NCI-H748 treated with DMSO at 0.1 percent for 48 hours (cell line): ENCODE data around the gene IGHMBP2.

ENCODE experiments used
- DNase-seq: peaks from one replicate; lab custom pipeline; 2025; lab: John Stamatoyannopoulos, UW

The IGHMBP2 gene

GRCh38 chr11:68940651-68941323 is 37.1 kb downstream of the IGHMBP2 start:
- DNase-seq: no peak

GRCh38 chr11:68941324-68942094 is 37.8 kb downstream of the IGHMBP2 start:
- no peak for DNase-seq

GRCh38 chr11:68942095-68942620 is 38.5 kb downstream of the IGHMBP2 start:
- no peak for DNase-seq

- DNase-seq: no peak
Observed at GRCh38 chr11:68942751-68943271, 39.1 kb downstream of the IGHMBP2 start.

GRCh38 chr11:68946416-68947090 is 42.9 kb downstream of the IGHMBP2 start:
- no peak for DNase-seq

GRCh38 chr11:68947151-68947550 is 43.5 kb downstream of the IGHMBP2 start:
- DNase-seq: no peak

GRCh38 chr11:68948496-68948895 is 44.8 kb downstream of the IGHMBP2 start:
- DNase-seq: no peak

- DNase-seq: no peak
Observed at GRCh38 chr11:68948935-68949334, 45.2 kb downstream of the IGHMBP2 start.

- no peak for DNase-seq
Observed at GRCh38 chr11:68950270-68950669, 46.6 kb downstream of the IGHMBP2 start.

GRCh38 chr11:68950762-68951161 is 47.1 kb downstream of the IGHMBP2 start:
- no peak for DNase-seq

GRCh38 chr11:68954836-68955606 is 51.3 kb downstream of the IGHMBP2 start:
- no peak for DNase-seq

GRCh38 chr11:68955607-68955958 is 51.9 kb downstream of the IGHMBP2 start:
- DNase-seq: no peak

- no peak for DNase-seq
Observed at GRCh38 chr11:68956142-68956541, 52.5 kb downstream of the IGHMBP2 start.

GRCh38 chr11:68956547-68957254 is 53.0 kb downstream of the IGHMBP2 start:
- DNase-seq: no peak

- DNase-seq: no peak
Observed at GRCh38 chr11:68958211-68958610, 54.5 kb downstream of the IGHMBP2 start.

GRCh38 chr11:68959465-68960293 is 56.0 kb downstream of the IGHMBP2 start:
- DNase-seq: no peak

- no peak for DNase-seq
Observed at GRCh38 chr11:68960294-68961071, 56.8 kb downstream of the IGHMBP2 start.

GRCh38 chr11:68961245-68961644 is 57.6 kb downstream of the IGHMBP2 start:
- no peak for DNase-seq

- no peak for DNase-seq
Observed at GRCh38 chr11:68962527-68963250, 59.0 kb downstream of the IGHMBP2 start.
